ENCODE measurements around the gene ADGRV1.

DNA sequence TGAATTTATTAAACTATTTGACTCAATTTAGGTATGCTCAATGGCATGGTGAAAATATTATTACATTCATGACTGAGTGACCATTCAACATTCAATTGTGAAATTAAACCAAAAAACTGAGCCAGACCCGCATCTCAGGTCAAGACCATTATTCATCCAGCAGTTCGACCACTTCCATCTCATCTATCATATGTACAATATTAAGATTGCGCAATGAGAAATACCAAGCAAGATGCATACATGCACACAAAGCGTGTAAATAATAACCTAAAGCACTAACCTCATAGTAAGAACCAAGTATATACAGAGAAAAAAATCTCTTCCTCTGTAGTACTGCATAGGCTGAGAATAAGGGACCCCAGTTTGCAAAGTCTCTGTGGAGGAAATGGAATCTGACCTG is 310.2 kb downstream of the ADGRV1 start:
- TF ChIP-seq BHLHE40 (IDR thresholded peaks at IDR 0.05; ENCODE audit: borderline replicate concordance) (no peak), ZNF384 (IDR thresholded peaks at IDR 0.05) (no peak), TARDBP (IDR thresholded peaks at IDR 0.05) (no peak), ELF4 (IDR thresholded peaks at IDR 0.05) (no peak)
